KMS-11 (cell line): ENCODE data around the gene SLC38A7.

Source experiments
- H2AFZ ChIP-seq: fragments of 200-600 bp; sonication (generic); 2 replicates; pipeline ENCODE4 v1.6.1; 2016; ENCODE audit warnings: antibody characterized with exemption, mixed run types, low read depth
- H3K27ac ChIP-seq: fragments of 200-600 bp; sonication (generic); 2 replicates; pipeline ENCODE4 v1.6.1; 2016; ENCODE audit warnings: mild to moderate bottlenecking, mixed run types
- H3K27me3 ChIP-seq: fragments of 200-600 bp; sonication (generic); 2 replicates; pipeline ENCODE4 v1.6.1; 2017; ENCODE audit warnings: mild to moderate bottlenecking, low read depth, mixed run types, moderate library complexity; ENCODE audit not compliant: insufficient read depth
- H3K36me3 ChIP-seq: fragments of 200-600 bp; sonication (generic); 2 replicates; pipeline ENCODE4 v1.6.1; 2017; ENCODE audit warnings: mild to moderate bottlenecking, mixed run types; ENCODE audit not compliant: insufficient read depth
- H3K4me1 ChIP-seq: fragments of 200-600 bp; sonication (generic); 2 replicates; pipeline ENCODE4 v1.6.1; 2016; ENCODE audit warnings: mild to moderate bottlenecking, low read depth, mixed run types; ENCODE audit not compliant: poor library complexity, severe bottlenecking
- H3K4me2 ChIP-seq: fragments of 200-600 bp; sonication (generic); 2 replicates; pipeline ENCODE4 v1.7.0; 2016; ENCODE audit warnings: mild to moderate bottlenecking, mixed run types
- H3K4me3 ChIP-seq: fragments of 200-600 bp; sonication (generic); IDR thresholded peaks from 2 replicates; pipeline ENCODE4 v1.6.1; 2017; ENCODE audit warnings: low read depth, low read length, mixed read lengths; ENCODE audit not compliant: insufficient read depth
- H3K79me2 ChIP-seq: fragments of 200-600 bp; sonication (generic); 2 replicates; pipeline ENCODE4 v1.6.1; 2016; ENCODE audit warnings: low read depth, mixed run types; ENCODE audit not compliant: insufficient read depth
- H3K9ac ChIP-seq: fragments of 200-600 bp; sonication (generic); 2 replicates; pipeline ENCODE4 v1.6.1; 2016; ENCODE audit warnings: mild to moderate bottlenecking, mixed run types
- H4K20me1 ChIP-seq: fragments of 200-600 bp; sonication (generic); 2 replicates; pipeline ENCODE4 v1.6.1; 2016; ENCODE audit warnings: mild to moderate bottlenecking, mixed run types; ENCODE audit not compliant: insufficient read depth
- CTCF ChIP-seq: fragments of 200-600 bp; sonication (generic); conservative IDR thresholded peaks from 2 replicates; pipeline ENCODE4 v1.6.1; 2017; ENCODE audit warnings: low read depth, mild to moderate bottlenecking, antibody characterized with exemption, low read length, moderate library complexity, mixed read lengths

The SLC38A7 gene

GRCh38 chr16:58685084-58685449, 497 bp upstream of the SLC38A7 start:
- Histone ChIP-seq H3K9ac (no peak overlapping the region; the same call in 1 of the 2 replicates), H4K20me1 (no peaks in the 10 kb centered on the region), H3K79me2 (no peaks in the 10 kb centered on the region), H3K4me2 (peak overlapping the region; percentile 98), H3K27ac (no peak overlapping the region), H3K27me3 (no peaks in the 10 kb centered on the region), H3K36me3 (no peaks in the 10 kb centered on the region), H2AFZ (peak overlapping the region; percentile 92), H3K4me1 (peaks cover 7% of the 10 kb centered on the region), H3K4me3 (no peak overlapping the region)
- TF ChIP-seq CTCF, result no peak

- Histone ChIP-seq H3K27me3 (no peaks in the 10 kb centered on the region), H3K4me1 (peaks cover 7% of the 10 kb centered on the region), H3K36me3 (no peaks in the 10 kb centered on the region), H2AFZ (peak overlapping the region; percentile 92), H3K4me3 (no peak overlapping the region), H3K27ac (no peak overlapping the region), H3K4me2 (peak overlapping the region; percentile 98), H3K9ac (peak overlapping the region; percentile 67; the same call in 1 of the 2 replicates), H4K20me1 (no peaks in the 10 kb centered on the region), H3K79me2 (no peaks in the 10 kb centered on the region)
- TF ChIP-seq CTCF, result no peak
Observed at GRCh38 chr16:58684001-58684353, 593 bp downstream of the SLC38A7 start.

GRCh38 chr16:58679763-58680162, 4.8 kb downstream of the SLC38A7 start:
- Histone ChIP-seq H3K4me2 (no peak overlapping the region), H3K9ac (no peak overlapping the region), H3K79me2 (no peaks in the 10 kb centered on the region), H3K4me1 (peaks cover 7% of the 10 kb centered on the region), H3K27me3 (no peaks in the 10 kb centered on the region), H3K36me3 (no peaks in the 10 kb centered on the region), H3K4me3 (no peak overlapping the region), H4K20me1 (no peaks in the 10 kb centered on the region), H2AFZ (no peak overlapping the region), H3K27ac (no peak overlapping the region)
- no peak for TF ChIP-seq CTCF

- Histone ChIP-seq H3K27me3 (no peaks in the 10 kb centered on the region), H3K36me3 (no peaks in the 10 kb centered on the region), H3K9ac (no peak overlapping the region), H2AFZ (no peak overlapping the region), H3K4me3 (no peak overlapping the region), H3K79me2 (no peaks in the 10 kb centered on the region), H3K4me2 (no peak overlapping the region), H3K27ac (no peak overlapping the region), H3K4me1 (peaks cover 4% of the 10 kb centered on the region), H4K20me1 (no peaks in the 10 kb centered on the region)
- TF ChIP-seq CTCF, result no peak
Observed at GRCh38 chr16:58678716-58679115, 5.9 kb downstream of the SLC38A7 start.
